Measurements from ENCODE around the gene ARCN1. TPM values are rescaled to one million over a fixed set of nuclear protein-coding genes. Genes with fewer than 3 reads are reported as not detected.

ARCN1 gene
- polyA plus RNA-seq, 1 donor from 2014 or later = 67.2 TPM

DNA sequence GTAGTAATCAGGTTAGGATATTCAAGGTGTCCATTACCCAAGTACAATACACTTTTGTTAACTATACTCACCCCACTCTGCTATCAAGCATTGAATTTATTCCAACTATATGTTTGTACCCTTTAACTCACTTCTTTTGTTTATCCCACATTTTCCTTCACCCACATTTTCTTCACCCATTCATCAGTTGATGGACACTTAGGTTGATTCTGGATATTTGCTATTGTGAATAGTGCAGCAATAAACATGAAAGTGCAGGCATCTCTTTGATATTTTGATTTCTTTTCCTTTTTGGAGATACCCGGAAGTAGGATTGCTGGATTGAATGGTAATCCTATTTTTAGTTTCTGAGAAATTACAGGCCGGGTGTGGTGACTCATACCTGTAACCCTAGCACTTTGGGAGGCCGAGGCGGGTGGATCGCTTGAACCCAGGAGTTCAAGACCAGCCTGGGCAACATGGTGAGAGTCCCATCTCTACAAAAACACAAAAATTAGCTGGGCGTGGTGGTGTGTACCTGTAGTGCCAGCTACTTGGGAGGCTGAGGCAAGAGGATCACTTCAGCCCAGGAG lies 34.7 kb upstream of the ARCN1 start:
- H3K4me2 ChIP-seq (ENCODE audit: low read length) = no peak overlapping the region
- H3K9me2 ChIP-seq (ENCODE audit: insufficient read depth, low read length) = no peaks in the 10 kb centered on the region
- H3K9me3 ChIP-seq (ENCODE audit: low read length) = no peaks in the 10 kb centered on the region
- H3K27me3 ChIP-seq (ENCODE audit: insufficient read depth, low read depth, low read length) = no peaks in the 10 kb centered on the region
- H3K9ac ChIP-seq (ENCODE audit: low read length) = no peak overlapping the region
- H3K36me3 ChIP-seq (ENCODE audit: insufficient read depth, low read length) = no peaks in the 10 kb centered on the region
- TF ChIP-seq EZH2 (IDR thresholded peaks at IDR 0.05; ENCODE audit: borderline replicate concordance, insufficient read depth, low read length, poor library complexity, severe bottlenecking) (no peak), EP300 (conservative IDR thresholded peaks at IDR 0.05; ENCODE audit: poor library complexity, severe bottlenecking) (no peak), MXI1 (conservative IDR thresholded peaks at IDR 0.05; ENCODE audit: poor library complexity, severe bottlenecking) (no peak), TAF1 (IDR thresholded peaks at IDR 0.05; ENCODE audit: low read depth) (no peak), POLR2AphosphoS5 (IDR thresholded peaks at IDR 0.05) (no peak), RAD21 (conservative IDR thresholded peaks at IDR 0.05) (no peak), SMC3 (conservative IDR thresholded peaks at IDR 0.05; ENCODE audit: poor library complexity) (no peak)
- TF ChIP-seq, protein P1, sequence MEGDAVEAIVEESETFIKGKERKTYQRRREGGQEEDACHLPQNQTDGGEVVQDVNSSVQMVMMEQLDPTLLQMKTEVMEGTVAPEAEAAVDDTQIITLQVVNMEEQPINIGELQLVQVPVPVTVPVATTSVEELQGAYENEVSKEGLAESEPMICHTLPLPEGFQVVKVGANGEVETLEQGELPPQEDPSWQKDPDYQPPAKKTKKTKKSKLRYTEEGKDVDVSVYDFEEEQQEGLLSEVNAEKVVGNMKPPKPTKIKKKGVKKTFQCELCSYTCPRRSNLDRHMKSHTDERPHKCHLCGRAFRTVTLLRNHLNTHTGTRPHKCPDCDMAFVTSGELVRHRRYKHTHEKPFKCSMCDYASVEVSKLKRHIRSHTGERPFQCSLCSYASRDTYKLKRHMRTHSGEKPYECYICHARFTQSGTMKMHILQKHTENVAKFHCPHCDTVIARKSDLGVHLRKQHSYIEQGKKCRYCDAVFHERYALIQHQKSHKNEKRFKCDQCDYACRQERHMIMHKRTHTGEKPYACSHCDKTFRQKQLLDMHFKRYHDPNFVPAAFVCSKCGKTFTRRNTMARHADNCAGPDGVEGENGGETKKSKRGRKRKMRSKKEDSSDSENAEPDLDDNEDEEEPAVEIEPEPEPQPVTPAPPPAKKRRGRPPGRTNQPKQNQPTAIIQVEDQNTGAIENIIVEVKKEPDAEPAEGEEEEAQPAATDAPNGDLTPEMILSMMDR (IDR thresholded peaks at IDR 0.05; ENCODE audit: poor library complexity, severe bottlenecking) = no peak
- TF ChIP-seq, protein P2, sequence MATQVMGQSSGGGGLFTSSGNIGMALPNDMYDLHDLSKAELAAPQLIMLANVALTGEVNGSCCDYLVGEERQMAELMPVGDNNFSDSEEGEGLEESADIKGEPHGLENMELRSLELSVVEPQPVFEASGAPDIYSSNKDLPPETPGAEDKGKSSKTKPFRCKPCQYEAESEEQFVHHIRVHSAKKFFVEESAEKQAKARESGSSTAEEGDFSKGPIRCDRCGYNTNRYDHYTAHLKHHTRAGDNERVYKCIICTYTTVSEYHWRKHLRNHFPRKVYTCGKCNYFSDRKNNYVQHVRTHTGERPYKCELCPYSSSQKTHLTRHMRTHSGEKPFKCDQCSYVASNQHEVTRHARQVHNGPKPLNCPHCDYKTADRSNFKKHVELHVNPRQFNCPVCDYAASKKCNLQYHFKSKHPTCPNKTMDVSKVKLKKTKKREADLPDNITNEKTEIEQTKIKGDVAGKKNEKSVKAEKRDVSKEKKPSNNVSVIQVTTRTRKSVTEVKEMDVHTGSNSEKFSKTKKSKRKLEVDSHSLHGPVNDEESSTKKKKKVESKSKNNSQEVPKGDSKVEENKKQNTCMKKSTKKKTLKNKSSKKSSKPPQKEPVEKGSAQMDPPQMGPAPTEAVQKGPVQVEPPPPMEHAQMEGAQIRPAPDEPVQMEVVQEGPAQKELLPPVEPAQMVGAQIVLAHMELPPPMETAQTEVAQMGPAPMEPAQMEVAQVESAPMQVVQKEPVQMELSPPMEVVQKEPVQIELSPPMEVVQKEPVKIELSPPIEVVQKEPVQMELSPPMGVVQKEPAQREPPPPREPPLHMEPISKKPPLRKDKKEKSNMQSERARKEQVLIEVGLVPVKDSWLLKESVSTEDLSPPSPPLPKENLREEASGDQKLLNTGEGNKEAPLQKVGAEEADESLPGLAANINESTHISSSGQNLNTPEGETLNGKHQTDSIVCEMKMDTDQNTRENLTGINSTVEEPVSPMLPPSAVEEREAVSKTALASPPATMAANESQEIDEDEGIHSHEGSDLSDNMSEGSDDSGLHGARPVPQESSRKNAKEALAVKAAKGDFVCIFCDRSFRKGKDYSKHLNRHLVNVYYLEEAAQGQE (IDR thresholded peaks at IDR 0.05; ENCODE audit: borderline replicate concordance) = no peak
- H2AFZ ChIP-seq (ENCODE audit: low read depth, low read length) = no peak overlapping the region
- H4K20me1 ChIP-seq (ENCODE audit: insufficient read depth) = no peaks in the 10 kb centered on the region
- H3K79me2 ChIP-seq (replicated peaks; ENCODE audit: insufficient read depth, low read length) = peaks cover 4% of the 10 kb centered on the region
- H3F3A ChIP-seq (ENCODE audit: insufficient read depth, low read length, poor library complexity, severe bottlenecking) = no peaks in the 10 kb centered on the region
- no peak overlapping the region for H3K4me3 ChIP-seq (ENCODE audit: low read length)
- H3K27ac ChIP-seq (ENCODE audit: low read length) = no peak overlapping the region

DNA sequence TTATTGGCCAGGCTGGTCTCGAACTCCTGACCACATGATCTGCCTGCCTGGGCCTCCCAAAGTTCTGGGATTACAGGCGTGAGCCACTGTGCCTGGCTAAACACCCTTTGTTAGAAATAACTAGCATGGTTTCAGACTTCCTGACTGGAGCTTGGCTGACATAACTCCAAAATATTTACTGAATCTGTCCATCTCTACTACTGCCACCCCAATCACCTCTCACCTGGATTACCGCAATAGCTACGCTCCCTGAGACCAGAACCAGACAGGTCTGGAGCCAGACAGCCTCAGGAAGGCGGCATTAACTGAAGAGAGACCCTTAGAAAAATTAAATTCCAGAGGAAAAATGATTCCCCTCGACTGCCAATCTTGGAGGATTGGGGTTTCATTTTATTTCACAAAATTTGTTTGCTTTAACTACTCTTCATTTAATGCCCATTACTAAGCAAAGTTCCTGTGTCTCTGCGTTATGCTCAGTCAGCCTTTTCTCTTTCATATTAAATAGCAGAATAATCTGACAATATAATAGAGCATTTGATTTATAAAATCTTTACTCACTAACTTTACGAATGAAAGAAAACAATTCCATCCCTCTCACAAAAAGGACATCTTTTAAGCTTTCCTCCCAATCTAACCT lies 28.1 kb upstream of the ARCN1 start:
- H4K20me1 ChIP-seq (ENCODE audit: insufficient read depth) = no peaks in the 10 kb centered on the region
- H3K27me3 ChIP-seq (ENCODE audit: insufficient read depth, low read depth, low read length) = no peaks in the 10 kb centered on the region
- no peak overlapping the region for H3K4me2 ChIP-seq (ENCODE audit: low read length)
- H3K36me3 ChIP-seq (ENCODE audit: insufficient read depth, low read length) = no peaks in the 10 kb centered on the region
- H2AFZ ChIP-seq (ENCODE audit: low read depth, low read length) = no peak overlapping the region
- no peak overlapping the region for H3K9ac ChIP-seq (ENCODE audit: low read length)
- no peaks in the 10 kb centered on the region for H3F3A ChIP-seq (ENCODE audit: insufficient read depth, low read length, poor library complexity, severe bottlenecking)
- H3K4me3 ChIP-seq (ENCODE audit: low read length) = no peak overlapping the region
- H3K9me3 ChIP-seq (ENCODE audit: low read length) = no peaks in the 10 kb centered on the region
- no peaks in the 10 kb centered on the region for H3K9me2 ChIP-seq (ENCODE audit: insufficient read depth, low read length)
- no peak overlapping the region for H3K27ac ChIP-seq (ENCODE audit: low read length)
- TF ChIP-seq POLR2AphosphoS5 (IDR thresholded peaks at IDR 0.05) (no peak), EZH2 (IDR thresholded peaks at IDR 0.05; ENCODE audit: borderline replicate concordance, insufficient read depth, low read length, poor library complexity, severe bottlenecking) (no peak), EP300 (conservative IDR thresholded peaks at IDR 0.05; ENCODE audit: poor library complexity, severe bottlenecking) (no peak), RAD21 (conservative IDR thresholded peaks at IDR 0.05) (no peak), MXI1 (conservative IDR thresholded peaks at IDR 0.05; ENCODE audit: poor library complexity, severe bottlenecking) (no peak), TAF1 (IDR thresholded peaks at IDR 0.05; ENCODE audit: low read depth) (no peak), SMC3 (conservative IDR thresholded peaks at IDR 0.05; ENCODE audit: poor library complexity) (no peak)
- TF ChIP-seq, protein P2 (IDR thresholded peaks at IDR 0.05; ENCODE audit: borderline replicate concordance) = no peak
- TF ChIP-seq, protein P1 (IDR thresholded peaks at IDR 0.05; ENCODE audit: poor library complexity, severe bottlenecking) = no peak
- no peaks in the 10 kb centered on the region for H3K79me2 ChIP-seq (replicated peaks; ENCODE audit: insufficient read depth, low read length)
